Esophagus squamous epithelium (tissue), 5 donors: Measurements from ENCODE around the gene TNNI2. TPM values are rescaled to one million over a fixed set of nuclear protein-coding genes. Genes with fewer than 3 reads are reported as not detected.
A peak's percentile ranks its signal among the peaks of the same experiment; 100 is the strongest.

Source experiments
- DNase-seq: peaks from one replicate; lab custom pipeline; 2025; lab: John Stamatoyannopoulos, UW
- H3K27ac ChIP-seq, 4 donors: fragments of 200-600 bp; sonication (generic); one replicate each; pipeline ENCODE4 v1.5.1; 2016 to 2019; ENCODE audit warnings: mild to moderate bottlenecking in 1 of 4
- H3K27me3 ChIP-seq, 4 donors: fragments of 200-600 bp; sonication (generic); 1 replicate in 3 of 4; 2 replicates in 1 of 4; pipeline versions ENCODE4 v1.5.1 to v1.6.0; 2017 to 2021; ENCODE audit warnings: antibody characterized with exemption in 1 of 4
- H3K36me3 ChIP-seq, 3 donors: fragments of 200-600 bp; sonication (generic); one replicate each; pipeline ENCODE4 v1.5.1; 2016 to 2019
- H3K4me1 ChIP-seq, 3 donors: fragments of 200-600 bp; sonication (generic); one replicate each; pipeline ENCODE4 v1.5.1; 2017 to 2019
- H3K4me3 ChIP-seq, 4 donors: fragments of 200-600 bp; sonication (generic); 1 replicate in 3 of 4; 2 replicates in 1 of 4; pipeline ENCODE4 v1.5.1; 2016 to 2019; ENCODE audit warnings: mild to moderate bottlenecking in 2 of 4, moderate library complexity in 1 of 4
- H3K9me3 ChIP-seq, 3 donors: fragments of 200-600 bp; sonication (generic); one replicate each; pipeline ENCODE4 v1.5.1; 2016 to 2019
- CTCF ChIP-seq, 6 experiments: fragments of 450-650 bp in 4 of 6; fragments of 200-600 bp in 2 of 6; sonication (generic) in 2 of 6; IDR thresholded peaks; one replicate each; pipeline ENCODE4 v1.5.1; 2016 to 2019; ENCODE audit warnings: antibody characterized with exemption in 6 of 6, mild to moderate bottlenecking in 4 of 6, moderate library complexity in 4 of 6
- POLR2A ChIP-seq, 4 donors: fragments of 450-650 bp; IDR thresholded peaks; one replicate each; pipeline ENCODE4 v1.6.1; 2017; ENCODE audit warnings: antibody characterized with exemption in 4 of 4, mild to moderate bottlenecking in 4 of 4, moderate library complexity in 3 of 4
- WGBS, 2 donors: methylation state at CpG; one replicate each; pipeline ENCODE4 v1.1.5; 2018; 5-methylcytosine and 5-hydroxymethylcytosine counted together
- intact Hi-C: fragments of 100-400 bp; cut with DNase I; formaldehyde crosslinking; loops from one replicate; pipeline ENCODE4 v1.15.0; 2022
- total RNA-seq, 4 donors: library from RNA; depleted of rRNA; stranded (reverse); fragments of >200 nt; gene quantifications; one replicate each; pipeline ENCODE4 v1.1.0, GENCODE V29; 2016
- donor health status: DM: yes; HTN: yes; CAD: no.

Gene TNNI2
- total RNA-seq, 4 donors from 2014 or later: 14.7 to 23.8 (median 15.0) TPM; not detected in 1

GRCh38 chr11:1864831-1865665 is 26.3 kb downstream of the TNNI2 start:
- H3K27ac ChIP-seq: peak overlapping the region; percentile 52 to 86 (median 85)
- intact Hi-C loops: no loop called here

GRCh38 chr11:1866226-1866625 is 27.4 kb downstream of the TNNI2 start:
- no peaks in the 10 kb centered on the region for H3K9me3 ChIP-seq
- peak overlapping the region in 1 of 4 donors; percentile 37 for H3K4me3 ChIP-seq
- 83% methylated on average over 4 of the region's 8 CpGs; no CpG with 5 or more reads in 1 of the 2 donors for WGBS, 2 donors
- no peak for TF ChIP-seq CTCF (IDR thresholded peaks at IDR 0.05)
- no peak for TF ChIP-seq POLR2A (IDR thresholded peaks at IDR 0.05)
- no peaks in the 10 kb centered on the region for H3K36me3 ChIP-seq
- peak overlapping the region in 3 of 4 donors; percentile 22 to 91 (median 30) for H3K27ac ChIP-seq
- H3K27me3 ChIP-seq: peaks cover 0 to 19% (median 0%) of the 10 kb centered on the region in 4 donors
- DNase-seq: no peak
- intact Hi-C loops: no loop called here
- H3K4me1 ChIP-seq: peaks cover 38 to 89% (median 49%) of the 10 kb centered on the region in 3 donors

More at GRCh38 chr11:1864831-1865665, 26.3 kb downstream of the TNNI2 start:
- 76 to 77% methylated on average over 24 of the region's 30 CpGs for WGBS, 2 donors
- Histone ChIP-seq H3K4me1 (peaks cover 26 to 78% (median 39%) of the 10 kb centered on the region in 3 donors), H3K9me3 (no peaks in the 10 kb centered on the region), H3K36me3 (no peaks in the 10 kb centered on the region), H3K4me3 (peak overlapping the region in 3 of 4 donors; percentile 25 to 46 (median 37)), H3K27me3 (peaks cover 0 to 8% (median 0%) of the 10 kb centered on the region in 4 donors)
- no peak for TF ChIP-seq POLR2A (IDR thresholded peaks at IDR 0.05)
- no peak for TF ChIP-seq CTCF (IDR thresholded peaks at IDR 0.05)
- no peak for DNase-seq

GRCh38 chr11:1866776-1867175 is 28.0 kb downstream of the TNNI2 start:
- 94% methylated on average over 5 of the region's 15 CpGs; no CpG with 5 or more reads in 1 of the 2 donors for WGBS, 2 donors
- Histone ChIP-seq H3K27me3 (peaks cover 0 to 25% (median 0%) of the 10 kb centered on the region in 4 donors), H3K4me1 (peaks cover 42 to 95% (median 51%) of the 10 kb centered on the region in 3 donors), H3K36me3 (no peaks in the 10 kb centered on the region), H3K9me3 (no peaks in the 10 kb centered on the region), H3K27ac (peak overlapping the region in 3 of 4 donors; percentile 22 to 91 (median 30)), H3K4me3 (no peak overlapping the region)
- no peak for DNase-seq
- intact Hi-C loops: no loop called here
- TF ChIP-seq POLR2A (IDR thresholded peaks at IDR 0.05) (no peak), CTCF (IDR thresholded peaks at IDR 0.05) (no peak)

GRCh38 chr11:1867381-1867780 is 28.6 kb downstream of the TNNI2 start:
- TF ChIP-seq CTCF (IDR thresholded peaks at IDR 0.05) (no peak), POLR2A (IDR thresholded peaks at IDR 0.05) (no peak)
- intact Hi-C loops: no loop called here
- Histone ChIP-seq H3K4me3 (no peak overlapping the region), H3K27me3 (peaks cover 0 to 25% (median 0%) of the 10 kb centered on the region in 4 donors), H3K9me3 (no peaks in the 10 kb centered on the region), H3K36me3 (no peaks in the 10 kb centered on the region), H3K27ac (peak overlapping the region in 3 of 4 donors; percentile 48 to 91 (median 68)), H3K4me1 (peaks cover 44 to 100% (median 51%) of the 10 kb centered on the region in 3 donors)
- no peak for DNase-seq
- 63 to 88% methylated on average over 6 of the region's 8 CpGs for WGBS, 2 donors
